ENCODE measurements around the gene CEMIP2. TPM values are rescaled to one million over a fixed set of nuclear protein-coding genes. Genes with fewer than 3 reads are reported as not detected.

The CEMIP2 gene
- total and polyA plus RNA-seq, 2 of the 13 experiments (the other 11 are each of a cell fraction or from before 2014, with no cell fraction given): 94.3 to 128 TPM

- TF ChIP-seq TRIM24 (CRISPR knock-in tag; IDR thresholded peaks at IDR 0.05) (no peak), ELF3 (CRISPR knock-in tag; IDR thresholded peaks at IDR 0.05) (peak; percentile 41; the same call in 1 of the 2 replicates), TBX2 (CRISPR knock-in tag; IDR thresholded peaks at IDR 0.05; ENCODE audit: borderline replicate concordance) (no peak), EP300 (IDR thresholded peaks at IDR 0.05; ENCODE audit: low read depth in 2 of 2, low read length in 2 of 2) (0 out of 4 replicates have a peak, but pooled peaks of 1 of the 2 experiments have one; percentile 19), EP300 (CRISPR knock-in tag; IDR thresholded peaks at IDR 0.05; ENCODE audit: borderline replicate concordance) (no peak), GLMP (CRISPR knock-in tag; IDR thresholded peaks at IDR 0.05; ENCODE audit: borderline replicate concordance) (no peak), FOXA3 (CRISPR knock-in tag; IDR thresholded peaks at IDR 0.05) (peak; percentile 59), ZNF142 (CRISPR knock-in tag; IDR thresholded peaks at IDR 0.05) (no peak), FOXA1 (IDR thresholded peaks at IDR 0.05) (no peak), FOXA1 (CRISPR knock-in tag; IDR thresholded peaks at IDR 0.05) (peak; percentile 50; the same call in 1 of the 2 replicates), BHLHE40 (IDR thresholded peaks at IDR 0.05; ENCODE audit: low read length) (no peak), PAXIP1 (CRISPR knock-in tag; conservative IDR thresholded peaks at IDR 0.05) (0 out of 2 replicates have a peak, but pooled peaks have one; percentile 18), ZNF317 (CRISPR knock-in tag; IDR thresholded peaks at IDR 0.05) (peak; percentile 42; the same call in 1 of the 2 replicates), IRF1 (CRISPR knock-in tag; IDR thresholded peaks at IDR 0.05; ENCODE audit: low read depth) (no peak), GFI1 (CRISPR knock-in tag; IDR thresholded peaks at IDR 0.05; ENCODE audit: borderline replicate concordance) (no peak), CEBPG (CRISPR knock-in tag; IDR thresholded peaks at IDR 0.05) (peak; percentile 59), ZBTB14 (CRISPR knock-in tag; IDR thresholded peaks at IDR 0.05) (no peak)
Observed at GRCh38 chr9:71636143-71636839, 132.0 kb downstream of the CEMIP2 start (continued).
